SK-N-SH (cell line): ENCODE data around the gene TMEM35B. TPM values are rescaled to one million over a fixed set of nuclear protein-coding genes. Genes with fewer than 3 reads are reported as not detected.

Experiments
- CTCF ChIA-PET: fragments of 300-600, 350-600 bp; formaldehyde crosslinking; extraction: SDS; loops from one replicate; lab custom pipeline; 2021; lab: Yijun Ruan, JAX
- POLR2A ChIA-PET: fragments of 350-600 bp; sonication (Branson Sonifier 250); formaldehyde crosslinking; extraction: SDS; loops from one replicate; lab custom pipeline; 2020; ENCODE audit warnings: antibody characterized with exemption, inconsistent platforms; lab: Yijun Ruan, JAX
- DNase-seq: peaks from one replicate; pipeline ENCODE4 v3.0.0; 2012
- H2AFZ ChIP-seq: fragments of 200-600 bp; sonication (generic); 2 replicates; pipeline ENCODE4 v1.8.1; 2016; ENCODE audit warnings: antibody characterized with exemption, mild to moderate bottlenecking, low read depth
- H3F3A ChIP-seq: fragments of 200-600 bp; sonication (generic); replicated peaks from 2 replicates; pipeline ENCODE3; 2016; ENCODE audit warnings: antibody characterized with exemption, mild to moderate bottlenecking; ENCODE audit not compliant: insufficient read depth
- H3K27ac ChIP-seq, 2 experiments: fragments of 200-500 bp in 1 of 2; fragments of 200-600 bp in 1 of 2; sonication (Bioruptor generic) in 1 of 2; sonication (generic), shearing (Covaris generic) in 1 of 2; 2 replicates each; pipeline versions ENCODE4 v1.5.1 to v1.6.1; 2014 to 2016; ENCODE audit warnings: low read depth in 2 of 2, inconsistent platforms in 1 of 2, low read length in 1 of 2, mild to moderate bottlenecking in 1 of 2, mixed read lengths in 1 of 2
- H3K27me3 ChIP-seq: fragments of 200-600 bp; sonication (generic), shearing (Covaris generic); 2 replicates; pipeline ENCODE4 v1.6.1; 2016; ENCODE audit warnings: mixed run types; ENCODE audit not compliant: insufficient read depth
- H3K36me3 ChIP-seq, 2 experiments: fragments of 200-500 bp in 1 of 2; fragments of 200-600 bp in 1 of 2; sonication (Bioruptor generic) in 1 of 2; sonication (generic) in 1 of 2; replicated peaks in 1 of 2; 2 replicates each; pipeline versions ENCODE3 to v1.5.1; 2014 to 2016; ENCODE audit warnings: low read length in 1 of 2, mild to moderate bottlenecking in 1 of 2; ENCODE audit not compliant: insufficient read depth in 2 of 2, control insufficient read depth in 1 of 2
- H3K4me1 ChIP-seq, 2 experiments: fragments of 200-500 bp in 1 of 2; fragments of 200-600 bp in 1 of 2; sonication (Bioruptor generic) in 1 of 2; sonication (generic), shearing (Covaris generic) in 1 of 2; 2 replicates each; pipeline versions ENCODE4 v1.5.1 to v1.6.1; 2014 to 2016; ENCODE audit warnings: low read depth in 1 of 2, low read length in 1 of 2, mixed run types in 1 of 2; ENCODE audit not compliant: insufficient read depth in 2 of 2, control insufficient read depth in 1 of 2
- H3K4me2 ChIP-seq: fragments of 200-600 bp; sonication (generic), shearing (Covaris generic); 2 replicates; pipeline ENCODE4 v1.6.1; 2017; ENCODE audit warnings: mixed run types
- H3K4me3 ChIP-seq, 2 experiments: fragments of 200-500 bp in 1 of 2; fragments of 200-600 bp in 1 of 2; sonication (Bioruptor generic) in 1 of 2; sonication (generic), shearing (Covaris generic) in 1 of 2; 2 replicates each; pipeline versions ENCODE4 v1.5.1 to v1.8.1; 2014 to 2016; ENCODE audit warnings: low read depth in 2 of 2, inconsistent platforms in 1 of 2, low read length in 1 of 2, mild to moderate bottlenecking in 1 of 2, mixed read lengths in 1 of 2, moderate library complexity in 1 of 2
- H3K79me2 ChIP-seq: fragments of 200-600 bp; sonication (generic); 2 replicates; pipeline ENCODE4 v1.8.1; 2017; ENCODE audit warnings: mild to moderate bottlenecking; ENCODE audit not compliant: insufficient read depth
- H3K9ac ChIP-seq: fragments of 200-600 bp; sonication (generic); 2 replicates; pipeline ENCODE4 v1.6.1; 2017; ENCODE audit warnings: mixed run types
- H3K9me2 ChIP-seq: fragments of 200-600 bp; sonication (generic); 2 replicates; pipeline ENCODE4 v1.6.1; 2017; ENCODE audit warnings: mixed run types
- H3K9me3 ChIP-seq: fragments of 200-600 bp; sonication (generic); 2 replicates; pipeline ENCODE4 v1.6.1; 2017; ENCODE audit warnings: mixed run types, mild to moderate bottlenecking, moderate library complexity
- H4K20me1 ChIP-seq: fragments of 200-600 bp; sonication (generic); 2 replicates; pipeline ENCODE4 v1.6.1; 2017; ENCODE audit warnings: mild to moderate bottlenecking, mixed run types; ENCODE audit not compliant: insufficient read depth
- CTCF ChIP-seq: fragments of 200-600 bp; sonication (generic); IDR thresholded peaks from 2 replicates; pipeline ENCODE4 v1.6.1; 2017; ENCODE audit warnings: antibody characterized with exemption, mild to moderate bottlenecking, moderate library complexity
- ELF1 ChIP-seq: IDR thresholded peaks from 2 replicates; pipeline ENCODE4 v1.4.0; 2012
- EZH2phosphoT487 ChIP-seq: fragments of 200-600 bp; sonication (generic); IDR thresholded peaks from 2 replicates; pipeline ENCODE4 v1.6.1; 2017; ENCODE audit warnings: low read depth, mixed run types, mild to moderate bottlenecking, antibody characterized with exemption, moderate library complexity, borderline replicate concordance
- GABPA ChIP-seq: IDR thresholded peaks from 2 replicates; pipeline ENCODE4 v1.4.0; 2012; ENCODE audit warnings: low read depth, mild to moderate bottlenecking
- IRF3 ChIP-seq: fragments of 150-350 bp; IDR thresholded peaks from 2 replicates; pipeline ENCODE4 v1.6.1; 2016; ENCODE audit warnings: mild to moderate bottlenecking, low read depth, low read length
- JUND ChIP-seq: IDR thresholded peaks from 2 replicates; pipeline ENCODE4 v1.4.0; 2012
- MEF2A ChIP-seq: IDR thresholded peaks from 2 replicates; pipeline ENCODE4 v1.4.0; 2012; ENCODE audit warnings: low read depth, borderline replicate concordance
- NFIC ChIP-seq: IDR thresholded peaks from 2 replicates; pipeline ENCODE4 v1.4.0; 2012; ENCODE audit warnings: borderline replicate concordance
- NRF1 ChIP-seq: IDR thresholded peaks from 2 replicates; pipeline ENCODE4 v1.6.1; 2012; ENCODE audit warnings: low read depth, mild to moderate bottlenecking, low read length
- REST ChIP-seq: IDR thresholded peaks from 2 replicates; pipeline ENCODE4 v1.6.1; 2012; ENCODE audit warnings: mild to moderate bottlenecking, low read depth, low read length, moderate library complexity
- RFX5 ChIP-seq: IDR thresholded peaks from 2 replicates; pipeline ENCODE4 v1.6.1; 2012; ENCODE audit warnings: mild to moderate bottlenecking, improper control_type of control experiment, low read length
- RXRA ChIP-seq: IDR thresholded peaks from 2 replicates; pipeline ENCODE4 v1.4.0; 2012; ENCODE audit warnings: low read depth, mild to moderate bottlenecking, borderline replicate concordance
- SMC3 ChIP-seq: IDR thresholded peaks from 2 replicates; pipeline ENCODE4 v1.6.1; 2012; ENCODE audit warnings: low read depth, low read length, improper control_type of control experiment
- TCF12 ChIP-seq: IDR thresholded peaks from 2 replicates; pipeline ENCODE4 v1.4.0; 2012
- USF1 ChIP-seq: IDR thresholded peaks from 2 replicates; pipeline ENCODE4 v1.4.0; 2012; ENCODE audit warnings: low read depth, borderline replicate concordance
- USF2 ChIP-seq: fragments of 150-350 bp; IDR thresholded peaks from 2 replicates; pipeline ENCODE4 v1.6.1; 2017; ENCODE audit warnings: antibody characterized with exemption, low read length, low read depth, borderline replicate concordance
- WGBS: methylation state at CpG from one replicate; pipeline ENCODE4 v1.1.6; 2017; ENCODE audit warnings: low lambda C conversion rate; 5-methylcytosine and 5-hydroxymethylcytosine counted together
- polyA plus RNA-seq, 3 experiments: library from polyadenylated mRNA; depleted of rRNA; stranded (reverse); fragments of >200 nt; gene quantifications; 2 replicates each; pipeline ENCODE4 v1.2.3, GENCODE V29; 2012

The TMEM35B gene
- polyA plus RNA-seq, 1 of the 3 experiments (the other 2 are of a cell fraction): 47.4 TPM

- Histone ChIP-seq H3K27me3 (no peaks in the 10 kb centered on the region), H3K9me3 (no peaks in the 10 kb centered on the region), H2AFZ (no peak overlapping the region), H3K4me3 (no peak overlapping the region), H3K27ac (no peak overlapping the region), H4K20me1 (no peaks in the 10 kb centered on the region), H3K9me2 (no peaks in the 10 kb centered on the region), H3F3A (peaks cover 10% of the 10 kb centered on the region), H3K4me2 (no peak overlapping the region), H3K79me2 (peaks cover 32% of the 10 kb centered on the region), H3K4me1 (peaks cover 13% of the 10 kb centered on the region in 2 experiments; a peak in 2 of 4 replicates), H3K36me3 (peaks cover 12 to 33% of the 10 kb centered on the region in 2 experiments), H3K9ac (no peak overlapping the region)
- TF ChIP-seq JUND: no peak
- TF ChIP-seq RXRA: no peak
- TF ChIP-seq USF1: no peak
- no peak for TF ChIP-seq IRF3
- no peak for TF ChIP-seq RFX5
- no peak for TF ChIP-seq MEF2A
- TF ChIP-seq CTCF: no peak
- TF ChIP-seq EZH2phosphoT487: no peak
- TF ChIP-seq USF2: no peak
- TF ChIP-seq SMC3: no peak
- no peak for TF ChIP-seq TCF12
- no peak for TF ChIP-seq REST
- no peak for TF ChIP-seq NRF1
- TF ChIP-seq ELF1: no peak
- TF ChIP-seq NFIC: no peak
- TF ChIP-seq GABPA: no peak
- ChIA-PET POLR2A (no interaction called here), CTCF (interaction anchor here (0.9 to 1.4 kb wide), 2 partner anchors 13 to 135 kb away, joined by 4 read pairs; no protein-coding TSS in a partner anchor)
- 90% methylated on average over 2 of the region's 2 CpGs for WGBS
- DNase-seq: no peak
Observed at GRCh38 chr1:34988147-34988546, 3.0 kb upstream of the TMEM35B start.
